ENCODE measurements around the gene KIF16B. TPM values are rescaled to one million over a fixed set of nuclear protein-coding genes. Genes with fewer than 3 reads are reported as not detected.
"Not testable (repeated sequence)": the region's sequence is repeated elsewhere in the genome, so short reads cannot be mapped to it uniquely, and the experiment has no call there.

Gene KIF16B
- total RNA-seq, 2 experiments from 2014 or later = 7.5 to 8.7 TPM

GRCh38 chr20:16246291-16246690 lies 327.0 kb downstream of the KIF16B start:
- no peaks in the 10 kb centered on the region for H3K9me3 Mint-ChIP-seq (ENCODE audit: low read depth)
- intact Hi-C loops (cut with DNase I, micrococcal nuclease) = no loop called here
- H3K36me3 Mint-ChIP-seq (ENCODE audit: low read depth) = no peaks in the 10 kb centered on the region
- H3K4me3 Mint-ChIP-seq = no peak overlapping the region
- peaks cover 6% of the 10 kb centered on the region for H3K27me3 Mint-ChIP-seq
- POLR2A ChIA-PET = no interaction called here
- no peak overlapping the region for H3K27ac Mint-ChIP-seq
- no peak for DNase-seq
- H3K4me1 Mint-ChIP-seq = no peaks in the 10 kb centered on the region
- CTCF ChIA-PET = no interaction called here
- no peak for ATAC-seq

GRCh38 chr20:16245879-16246278 lies 327.4 kb downstream of the KIF16B start:
- intact Hi-C loops (cut with DNase I, micrococcal nuclease) = no loop called here
- no peaks in the 10 kb centered on the region for H3K4me1 Mint-ChIP-seq
- H3K27ac Mint-ChIP-seq = no peak overlapping the region
- ChIA-PET POLR2A (no interaction called here), CTCF (interaction anchor here (0.6 kb wide), 1 partner anchor 22 kb away, joined by 3 read pairs; no protein-coding TSS in a partner anchor)
- H3K36me3 Mint-ChIP-seq (ENCODE audit: low read depth) = no peaks in the 10 kb centered on the region
- DNase-seq (no peak), ATAC-seq (no peak)
- no peaks in the 10 kb centered on the region for H3K9me3 Mint-ChIP-seq (ENCODE audit: low read depth)
- H3K27me3 Mint-ChIP-seq = peaks cover 6% of the 10 kb centered on the region
- H3K4me3 Mint-ChIP-seq = no peak overlapping the region

- Mint-ChIP-seq H3K4me3 (no peak overlapping the region), H3K4me1 (no peaks in the 10 kb centered on the region), H3K36me3 (ENCODE audit: low read depth) (no peaks in the 10 kb centered on the region), H3K9me3 (ENCODE audit: low read depth) (peaks cover 3% of the 10 kb centered on the region), H3K27ac (no peak overlapping the region), H3K27me3 (peaks cover 6% of the 10 kb centered on the region)
- CTCF ChIA-PET = no interaction called here
- DNase-seq = no peak
- POLR2A ChIA-PET = no interaction called here
- intact Hi-C loops (cut with DNase I, micrococcal nuclease) = no loop called here
- ATAC-seq = no peak
Observed at GRCh38 chr20:16244892-16245291, 328.4 kb downstream of the KIF16B start.

- ChIA-PET POLR2A (no interaction called here), CTCF (no interaction called here)
- Mint-ChIP-seq H3K4me3 (no peak overlapping the region), H3K4me1 (no peaks in the 10 kb centered on the region), H3K27ac (no peak overlapping the region), H3K27me3 (peaks cover 6% of the 10 kb centered on the region), H3K36me3 (ENCODE audit: low read depth) (no peaks in the 10 kb centered on the region), H3K9me3 (ENCODE audit: low read depth) (peaks cover 6% of the 10 kb centered on the region)
- no peak for DNase-seq
- intact Hi-C loops (cut with DNase I, micrococcal nuclease) = no loop called here
- ATAC-seq = no peak
Observed at GRCh38 chr20:16243470-16243869, 329.8 kb downstream of the KIF16B start.

- Mint-ChIP-seq H3K27me3 (peaks cover 6% of the 10 kb centered on the region), H3K4me1 (no peaks in the 10 kb centered on the region), H3K4me3 (no peak overlapping the region), H3K9me3 (ENCODE audit: low read depth) (peaks cover 10% of the 10 kb centered on the region), H3K27ac (no peak overlapping the region), H3K36me3 (ENCODE audit: low read depth) (no peaks in the 10 kb centered on the region)
- ChIA-PET POLR2A (no interaction called here), CTCF (no interaction called here)
- ATAC-seq = no peak
- no peak for DNase-seq
- intact Hi-C loops (cut with DNase I, micrococcal nuclease) = no loop called here
Observed at GRCh38 chr20:16241911-16242310, 331.3 kb downstream of the KIF16B start.

GRCh38 chr20:16240355-16240754 lies 332.9 kb downstream of the KIF16B start:
- ChIA-PET POLR2A (no interaction called here), CTCF (no interaction called here)
- Mint-ChIP-seq H3K36me3 (ENCODE audit: low read depth) (no peaks in the 10 kb centered on the region), H3K4me3 (no peak overlapping the region), H3K27ac (no peak overlapping the region), H3K27me3 (peaks cover 6% of the 10 kb centered on the region), H3K9me3 (ENCODE audit: low read depth) (peaks cover 10% of the 10 kb centered on the region), H3K4me1 (no peaks in the 10 kb centered on the region)
- intact Hi-C loops (cut with DNase I, micrococcal nuclease) = no loop called here
- no peak for DNase-seq
- ATAC-seq = no peak

- H3K27me3 Mint-ChIP-seq = no peaks in the 10 kb centered on the region
- H3K9me3 Mint-ChIP-seq (ENCODE audit: low read depth) = peaks cover 10% of the 10 kb centered on the region
- CTCF ChIA-PET = no interaction called here
- no peaks in the 10 kb centered on the region for H3K4me1 Mint-ChIP-seq
- intact Hi-C loops (cut with DNase I, micrococcal nuclease) = no loop called here
- H3K27ac Mint-ChIP-seq = no peak overlapping the region
- no peak for DNase-seq
- H3K36me3 Mint-ChIP-seq (ENCODE audit: low read depth) = no peaks in the 10 kb centered on the region
- no peak overlapping the region for H3K4me3 Mint-ChIP-seq
- POLR2A ChIA-PET = no interaction called here
- ATAC-seq = no peak
Observed at GRCh38 chr20:16236589-16237241, 336.5 kb downstream of the KIF16B start.

GRCh38 chr20:16230402-16230801 lies 342.8 kb downstream of the KIF16B start:
- no peaks in the 10 kb centered on the region for H3K27me3 Mint-ChIP-seq
- intact Hi-C loops (cut with DNase I, micrococcal nuclease) = no loop called here
- no peak for ATAC-seq
- no peaks in the 10 kb centered on the region for H3K4me1 Mint-ChIP-seq
- no peak for DNase-seq
- no peaks in the 10 kb centered on the region for H3K36me3 Mint-ChIP-seq (ENCODE audit: low read depth)
- H3K9me3 Mint-ChIP-seq (ENCODE audit: low read depth) = peaks cover 4% of the 10 kb centered on the region
- no peak overlapping the region for H3K27ac Mint-ChIP-seq
- CTCF ChIA-PET = no interaction called here
- POLR2A ChIA-PET = no interaction called here
- H3K4me3 Mint-ChIP-seq = no peak overlapping the region

GRCh38 chr20:16229813-16230212 lies 343.4 kb downstream of the KIF16B start:
- CTCF ChIA-PET = no interaction called here
- DNase-seq (no peak), ATAC-seq (no peak)
- H3K4me1 Mint-ChIP-seq = no peaks in the 10 kb centered on the region
- no peak overlapping the region for H3K27ac Mint-ChIP-seq
- H3K36me3 Mint-ChIP-seq (ENCODE audit: low read depth) = no peaks in the 10 kb centered on the region
- intact Hi-C loops (cut with DNase I, micrococcal nuclease) = no loop called here
- POLR2A ChIA-PET = no interaction called here
- H3K27me3 Mint-ChIP-seq = no peaks in the 10 kb centered on the region
- peaks cover 4% of the 10 kb centered on the region for H3K9me3 Mint-ChIP-seq (ENCODE audit: low read depth)
- no peak overlapping the region for H3K4me3 Mint-ChIP-seq

GRCh38 chr20:16228722-16229121 lies 344.5 kb downstream of the KIF16B start:
- no peak overlapping the region for H3K4me3 Mint-ChIP-seq
- no peaks in the 10 kb centered on the region for H3K36me3 Mint-ChIP-seq (ENCODE audit: low read depth)
- ChIA-PET POLR2A (no interaction called here), CTCF (no interaction called here)
- ATAC-seq (no peak), DNase-seq (no peak)
- intact Hi-C loops (cut with DNase I, micrococcal nuclease) = no loop called here
- H3K27ac Mint-ChIP-seq = no peak overlapping the region
- H3K9me3 Mint-ChIP-seq (ENCODE audit: low read depth) = peaks cover 4% of the 10 kb centered on the region
- H3K4me1 Mint-ChIP-seq = no peaks in the 10 kb centered on the region
- no peaks in the 10 kb centered on the region for H3K27me3 Mint-ChIP-seq

- H3K9me3 Mint-ChIP-seq (ENCODE audit: low read depth); H3K4me1 Mint-ChIP-seq; intact Hi-C loops (cut with DNase I, micrococcal nuclease); H3K36me3 Mint-ChIP-seq (ENCODE audit: low read depth); DNase-seq; CTCF ChIA-PET; H3K4me3 Mint-ChIP-seq; ATAC-seq; H3K27me3 Mint-ChIP-seq; POLR2A ChIA-PET; H3K27ac Mint-ChIP-seq: not testable (repeated sequence)
Observed at GRCh38 chr20:16226961-16227360, 346.3 kb downstream of the KIF16B start.

- Mint-ChIP-seq H3K9me3 (ENCODE audit: low read depth) (peaks cover 4% of the 10 kb centered on the region), H3K4me3 (no peak overlapping the region), H3K4me1 (no peaks in the 10 kb centered on the region), H3K27ac (no peak overlapping the region), H3K27me3 (no peaks in the 10 kb centered on the region), H3K36me3 (ENCODE audit: low read depth) (no peaks in the 10 kb centered on the region)
- intact Hi-C loops (cut with DNase I, micrococcal nuclease) = no loop called here
- ATAC-seq (no peak), DNase-seq (no peak)
- CTCF ChIA-PET = no interaction called here
- POLR2A ChIA-PET = no interaction called here
Observed at GRCh38 chr20:16224836-16225235, 348.4 kb downstream of the KIF16B start.

Data from activated CD4-positive, alpha-beta T cell treated with anti-CD3 and anti-CD28 coated beads for 36 hours (primary cell).